Psoas muscle (tissue), 8 donors: ENCODE data around the gene SYNE2. TPM values are rescaled to one million over a fixed set of nuclear protein-coding genes. Genes with fewer than 3 reads are reported as not detected.

Experiments
- ATAC-seq, 4 donors: fragments of 200-7000 bp; cut with Tn5 transposase; one replicate each; pipeline ENCODE4 v1.9.1; 2020; ENCODE audit warnings: moderate library complexity in 3 of 4, mild to moderate bottlenecking in 2 of 4
- DNase-seq, 2 donors: peaks; one replicate each; pipeline ENCODE4 v3.0.0-alpha.2; 2020
- H3K27ac ChIP-seq: fragments of 200-600 bp; one replicate; pipeline ENCODE4 v1.8.0; 2022
- H3K27me3 ChIP-seq, 3 donors: fragments of 200-600 bp in 1 of 3; one replicate each; pipeline versions ENCODE4 v1.6.1 to v1.8.0; 2013 to 2022; ENCODE audit warnings: low read length in 2 of 3, mild to moderate bottlenecking in 2 of 3, moderate library complexity in 1 of 3; ENCODE audit not compliant: insufficient read depth in 3 of 3
- H3K36me3 ChIP-seq, 2 donors: fragments of 200-600 bp in 1 of 2; one replicate each; pipeline versions ENCODE4 v1.6.1 to v1.8.0; 2013 to 2022; ENCODE audit warnings: low read depth in 1 of 2, mild to moderate bottlenecking in 1 of 2, moderate library complexity in 1 of 2; ENCODE audit not compliant: insufficient read depth in 1 of 2
- H3K4me1 ChIP-seq: fragments of 200-600 bp; one replicate; pipeline ENCODE4 v1.8.0; 2022
- H3K4me3 ChIP-seq: fragments of 200-600 bp; one replicate; pipeline ENCODE4 v1.8.0; 2022; ENCODE audit warnings: mild to moderate bottlenecking
- H3K9me3 ChIP-seq: fragments of 200-600 bp; one replicate; pipeline ENCODE4 v1.8.0; 2022
- CTCF ChIP-seq: fragments of 200-600 bp; IDR thresholded peaks from one replicate; pipeline ENCODE4 v1.8.0; 2022; ENCODE audit warnings: antibody characterized with exemption
- WGBS, 3 donors: extraction: QIAGEN DNeasy Blood & Tissue Kit; methylation state at CpG; one replicate each; pipeline versions ENCODE4 v1.1.6 to v1.1.7; 2013; 5-methylcytosine and 5-hydroxymethylcytosine counted together
- intact Hi-C, 2 donors: fragments of 100-400 bp; cut with DNase I; formaldehyde crosslinking; loops; one replicate each; pipeline versions ENCODE4 v1.11.0 to v1.14.2; 2022
- polyA plus RNA-seq, 3 donors: library from polyadenylated mRNA; stranded (reverse); fragments of 200-250 nt; gene quantifications; one replicate each; pipeline ENCODE4 v1.2.3, GENCODE V29; 2013
- total RNA-seq, 4 donors: library from RNA; stranded (reverse); fragmentation: NEBNext Ultra II Directional in 2 of 4; extraction: Animal tissue kit (Norgen Biotek cat#: 25700) in 2 of 4; gene quantifications; one replicate each; pipeline versions ENCODE4 v1.2.1 to v1.2.4, GENCODE V29; 2021 to 2023
- donor health status: healthy with polysubstance abuse.
- donor health status: DM: no; HTN: no; CAD: no; lungs with moderate emphysema.
- donor health status: Bipolar disorder and iron deficiency.
- donor health status: healthy.
- donor health status: DM: yes; HTN: yes; CAD: no.
- donor health status: DM: no; HTN: no; CAD: no.
- donor health status: DM: no; HTN: no; CAD: no.
- donor health status: DM: yes; HTN: yes; CAD: no.

The SYNE2 gene
- total and polyA plus RNA-seq, 7 donors, result 23.0 to 239 (median 150) TPM

GRCh38 chr14:64137657-64138290, 285.0 kb downstream of the SYNE2 start:
- Histone ChIP-seq H3K4me3 (no peak overlapping the region), H3K36me3 (peaks cover 4 to 100% of the 10 kb centered on the region in 2 donors), H3K4me1 (no peaks in the 10 kb centered on the region), H3K27ac (no peak overlapping the region), H3K9me3 (no peaks in the 10 kb centered on the region), H3K27me3 (no peaks in the 10 kb centered on the region)
- DNase-seq, result no peak
- ATAC-seq, result peak in 1 of 4 donors; percentile 50
- WGBS, 3 donors, result 87 to 93% (median 88%) methylated on average over 9 of the region's 9 CpGs
- intact Hi-C loops, result loop anchor here in 1 of 2 donors (10.0 kb wide), 1 partner anchor 113 kb away; no protein-coding TSS in a partner anchor
- no peak for TF ChIP-seq CTCF

GRCh38 chr14:64147126-64147790, 294.5 kb downstream of the SYNE2 start:
- Histone ChIP-seq H3K4me1 (no peaks in the 10 kb centered on the region), H3K27me3 (no peaks in the 10 kb centered on the region), H3K4me3 (no peak overlapping the region), H3K36me3 (peaks cover 6 to 96% of the 10 kb centered on the region in 2 donors), H3K27ac (no peak overlapping the region), H3K9me3 (no peaks in the 10 kb centered on the region)
- no peak for ATAC-seq
- intact Hi-C loops, result no loop called here
- DNase-seq, result no peak
- 70 to 74% (median 73%) methylated on average over 7 of the region's 7 CpGs for WGBS, 3 donors
- TF ChIP-seq CTCF, result no peak

- DNase-seq (no peak), ATAC-seq (no peak)
- 77 to 85% (median 81%) methylated on average over 8 of the region's 8 CpGs for WGBS, 3 donors
- H3K4me3 ChIP-seq, result no peak overlapping the region
- H3K4me1 ChIP-seq, result no peaks in the 10 kb centered on the region
- H3K27me3 ChIP-seq, result no peaks in the 10 kb centered on the region
- no peak overlapping the region for H3K27ac ChIP-seq
- H3K9me3 ChIP-seq, result no peaks in the 10 kb centered on the region
- H3K36me3 ChIP-seq, result peaks cover 6 to 96% of the 10 kb centered on the region in 2 donors
- intact Hi-C loops, result no loop called here
- no peak for TF ChIP-seq CTCF
These were observed 297.1 kb downstream of the SYNE2 start for GRCh38 chr14:64149921-64150320.

- intact Hi-C loops, result loop anchor here in 1 of 2 donors (5.0 kb wide), 1 partner anchor 134 kb away; the partner anchor contains the start of gene ESR2
- ATAC-seq (no peak), DNase-seq (no peak)
- Histone ChIP-seq H3K9me3 (no peaks in the 10 kb centered on the region), H3K4me1 (no peaks in the 10 kb centered on the region), H3K27me3 (no peaks in the 10 kb centered on the region), H3K27ac (no peak overlapping the region), H3K4me3 (no peak overlapping the region), H3K36me3 (peaks cover 6 to 100% of the 10 kb centered on the region in 2 donors)
- TF ChIP-seq CTCF, result no peak
- 88 to 93% (median 92%) methylated on average over 2 of the region's 2 CpGs for WGBS, 3 donors
These were observed 305.8 kb downstream of the SYNE2 start for GRCh38 chr14:64158608-64159007.
